NCI-H1417 (cell line): ENCODE measurements around the gene NCBP3.
A peak's percentile ranks its signal among the peaks of the same experiment; 100 is the strongest.
"Not testable (repeated sequence)": the region's sequence is repeated elsewhere in the genome, so short reads cannot be mapped to it uniquely, and the experiment has no call there.

Source experiments
- DNase-seq, 3 experiments: peaks; one replicate each; lab custom pipeline; 2025; lab: John Stamatoyannopoulos, UW

Gene NCBP3

DNA sequence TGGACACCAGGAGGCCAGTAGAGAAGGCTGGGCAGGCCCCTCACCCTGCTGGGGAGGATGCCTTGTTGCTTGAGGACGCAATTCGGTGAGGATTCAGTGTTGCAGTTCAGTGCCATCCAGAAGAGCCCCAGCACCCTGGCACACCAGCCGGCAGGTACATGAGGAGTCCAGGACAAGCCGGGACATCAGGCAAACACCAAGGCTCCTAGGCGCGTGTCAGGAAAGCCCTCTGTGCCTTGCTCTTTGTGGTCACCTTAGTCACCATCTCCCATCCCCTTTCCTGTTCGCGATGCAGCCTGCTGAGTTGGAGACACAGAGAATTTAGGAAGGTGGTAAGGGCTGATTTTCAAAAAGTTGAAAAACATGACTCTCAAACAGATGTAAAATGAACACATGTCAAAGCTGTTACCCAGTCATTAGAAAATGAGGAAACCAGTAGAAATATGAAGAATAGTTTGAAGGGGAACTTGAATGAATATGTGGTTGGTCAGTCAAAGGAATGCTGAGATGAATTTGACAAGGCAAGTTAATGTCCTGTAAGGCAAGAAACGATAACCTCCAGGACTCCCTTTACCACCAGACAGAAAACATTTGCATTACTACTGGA, 2.3 kb upstream of the NCBP3 start:
- no peak for DNase-seq

- DNase-seq = no peak
Observed at GRCh38 chr17:3847165-3847670, 1.2 kb upstream of the NCBP3 start.

DNA sequence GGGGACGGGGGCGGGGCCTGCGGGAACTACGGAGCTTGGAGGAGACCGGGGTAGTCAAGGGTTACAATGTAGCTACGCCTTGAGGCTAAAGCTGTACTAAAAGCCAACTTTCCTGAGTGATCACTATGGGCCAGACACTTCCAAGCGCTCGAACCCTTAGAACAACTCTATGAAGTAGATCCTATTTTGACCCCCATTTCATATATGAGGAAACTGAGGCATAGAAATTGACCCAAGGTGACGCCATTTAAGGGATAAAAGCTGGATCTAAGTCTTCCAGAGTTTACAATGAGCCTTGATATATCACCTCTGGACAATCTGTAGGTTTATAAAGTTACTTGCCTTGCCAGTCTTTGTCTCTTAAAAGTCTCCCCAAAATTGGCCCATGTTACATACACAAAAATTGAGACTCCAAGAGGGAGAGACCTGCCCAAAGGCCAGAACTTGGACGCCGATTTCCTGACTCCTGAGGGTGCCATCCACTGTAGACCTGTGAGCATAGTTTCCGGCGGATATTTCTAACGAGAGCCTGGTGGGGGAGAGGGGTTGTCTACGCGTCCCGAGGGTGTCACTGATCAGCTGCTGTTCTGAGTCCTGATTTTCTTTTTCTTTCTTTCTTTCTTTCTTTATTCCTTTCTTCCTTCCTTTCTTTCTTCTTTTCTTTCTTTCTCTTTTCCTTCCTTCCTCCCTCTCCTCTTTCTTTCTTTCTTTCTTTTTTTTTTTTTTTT, 555 bp upstream of the NCBP3 start:
- no peak for DNase-seq

- peak in 1 of 3 experiments; percentile 51 for DNase-seq
Observed at GRCh38 chr17:3845291-3845620, 790 bp downstream of the NCBP3 start.

DNA sequence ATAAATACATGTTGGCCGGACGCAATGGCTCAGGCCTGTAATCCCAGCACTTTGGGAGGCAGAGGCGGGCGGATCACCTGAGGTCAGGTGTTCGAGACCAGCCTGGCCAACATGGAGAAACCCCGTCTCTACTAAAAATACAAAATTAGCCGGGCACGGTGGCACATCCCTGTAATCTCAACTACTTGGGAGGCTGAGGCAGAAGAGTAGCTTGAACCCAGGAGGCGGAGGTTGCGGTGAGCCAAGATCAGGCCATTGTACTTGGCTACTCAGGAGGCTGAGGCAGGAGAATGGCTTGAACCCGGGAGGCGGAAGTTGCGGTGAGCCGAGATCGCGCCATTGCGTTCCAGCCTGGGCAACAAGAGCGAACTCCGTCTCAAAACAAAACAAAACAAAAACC, 1.5 kb downstream of the NCBP3 start:
- not testable (repeated sequence) for DNase-seq

DNA sequence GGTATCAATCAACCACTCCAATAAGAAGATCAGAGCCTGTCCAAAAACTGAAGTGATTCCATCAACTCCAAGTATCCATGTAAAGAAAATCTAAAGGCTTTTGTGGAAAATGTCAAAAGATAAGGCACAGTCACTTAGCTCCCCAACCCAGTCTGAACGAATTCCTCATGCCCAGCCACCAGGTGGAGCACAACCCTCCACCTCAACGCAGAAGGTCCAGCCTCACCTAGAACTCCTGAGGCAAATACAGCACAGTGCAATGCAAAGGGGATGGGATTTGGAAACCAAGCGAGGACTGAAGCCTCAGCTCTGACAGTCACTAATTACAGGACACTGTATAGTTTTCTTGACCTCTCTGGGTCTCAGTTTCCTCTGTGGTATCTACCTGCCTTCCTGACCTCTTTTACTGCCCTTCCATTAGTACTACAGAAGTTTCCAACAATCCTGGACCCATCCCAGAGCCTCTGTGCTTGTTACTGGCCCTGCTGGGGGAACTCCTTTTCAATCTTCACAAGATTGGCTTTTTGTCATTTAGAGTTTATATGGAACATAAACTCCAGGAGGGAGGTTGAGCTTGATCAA, 2.0 kb downstream of the NCBP3 start:
- peak in 1 of 3 experiments; percentile 11 for DNase-seq

GRCh38 chr17:3838206-3838605, 7.8 kb downstream of the NCBP3 start:
- DNase-seq = no peak

GRCh38 chr17:3836551-3836950, 9.5 kb downstream of the NCBP3 start:
- no peak for DNase-seq

DNA sequence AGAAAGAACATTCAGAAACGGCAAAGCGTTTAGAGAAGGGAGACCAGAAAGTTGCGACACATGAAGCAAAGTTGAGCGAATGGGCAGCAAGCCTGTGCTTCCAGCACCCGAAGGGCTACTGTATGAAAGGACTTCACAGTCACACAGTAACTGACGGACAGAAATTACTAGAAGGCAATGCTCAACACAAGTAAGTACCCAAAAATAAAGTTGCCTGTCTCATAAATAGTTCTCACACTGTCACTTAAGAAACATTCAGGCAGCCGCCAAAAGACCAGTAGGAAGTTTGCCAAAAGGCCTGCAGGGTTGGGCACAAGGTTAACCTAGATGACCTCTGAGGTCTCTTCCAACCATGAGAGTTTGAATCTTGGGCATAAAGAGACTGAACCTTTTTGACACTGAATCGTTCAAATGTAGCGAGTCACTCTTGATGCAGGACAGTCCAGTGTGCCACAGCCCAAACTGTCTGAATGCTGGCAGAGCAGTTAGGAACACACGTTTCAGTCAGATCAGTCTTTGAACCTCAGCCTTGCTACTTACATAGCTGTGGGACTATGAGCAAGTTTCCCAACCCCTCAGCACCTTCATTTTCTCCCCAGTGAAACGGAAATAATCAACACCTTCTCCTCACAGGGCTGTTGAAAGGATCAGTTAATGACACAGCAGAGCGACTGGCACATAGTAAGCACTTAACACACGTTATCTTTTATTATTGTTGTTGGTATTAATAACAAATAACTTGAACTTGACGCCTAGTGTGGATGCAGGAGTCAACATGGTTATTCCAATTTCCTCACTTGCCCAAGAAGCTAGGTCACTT, 10.4 kb downstream of the NCBP3 start:
- no peak for DNase-seq

DNA sequence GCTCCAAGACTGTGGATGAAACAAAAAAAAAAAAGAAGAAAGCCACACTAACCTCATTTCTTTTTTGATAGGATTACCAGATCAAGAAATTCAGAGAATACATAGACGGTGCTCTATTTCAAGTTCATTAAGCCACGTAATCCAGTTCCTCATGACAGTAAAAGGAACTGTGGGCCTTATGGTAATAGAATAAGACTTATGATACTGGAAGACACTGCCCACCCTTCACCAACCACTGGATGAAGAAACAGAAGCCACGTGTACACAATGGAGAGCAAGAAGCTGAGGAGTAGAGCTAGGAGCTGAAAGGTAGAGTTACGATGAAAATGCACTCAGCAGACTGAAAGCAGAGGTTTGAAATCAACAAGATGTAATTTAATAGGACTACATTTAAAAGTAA, 11.2 kb downstream of the NCBP3 start:
- no peak for DNase-seq

DNA sequence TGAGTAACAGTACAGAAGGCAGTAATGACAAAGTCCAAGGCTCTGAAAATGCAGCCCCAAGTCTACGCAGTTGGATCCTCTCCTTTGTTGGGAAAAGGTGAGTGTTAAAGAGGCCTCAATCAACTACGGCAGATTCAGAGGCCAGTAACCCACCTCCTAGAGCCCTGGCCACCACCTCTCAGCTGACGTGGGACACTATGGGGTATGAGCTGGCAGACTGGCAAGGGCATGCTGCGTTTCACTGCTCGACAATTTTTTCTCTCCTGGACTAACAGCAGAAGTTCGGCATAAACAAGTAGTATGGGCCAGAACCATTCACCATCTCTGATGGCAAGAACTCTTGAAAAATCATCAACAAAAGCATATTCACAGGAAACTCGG, 17.2 kb downstream of the NCBP3 start:
- no peak for DNase-seq

DNA sequence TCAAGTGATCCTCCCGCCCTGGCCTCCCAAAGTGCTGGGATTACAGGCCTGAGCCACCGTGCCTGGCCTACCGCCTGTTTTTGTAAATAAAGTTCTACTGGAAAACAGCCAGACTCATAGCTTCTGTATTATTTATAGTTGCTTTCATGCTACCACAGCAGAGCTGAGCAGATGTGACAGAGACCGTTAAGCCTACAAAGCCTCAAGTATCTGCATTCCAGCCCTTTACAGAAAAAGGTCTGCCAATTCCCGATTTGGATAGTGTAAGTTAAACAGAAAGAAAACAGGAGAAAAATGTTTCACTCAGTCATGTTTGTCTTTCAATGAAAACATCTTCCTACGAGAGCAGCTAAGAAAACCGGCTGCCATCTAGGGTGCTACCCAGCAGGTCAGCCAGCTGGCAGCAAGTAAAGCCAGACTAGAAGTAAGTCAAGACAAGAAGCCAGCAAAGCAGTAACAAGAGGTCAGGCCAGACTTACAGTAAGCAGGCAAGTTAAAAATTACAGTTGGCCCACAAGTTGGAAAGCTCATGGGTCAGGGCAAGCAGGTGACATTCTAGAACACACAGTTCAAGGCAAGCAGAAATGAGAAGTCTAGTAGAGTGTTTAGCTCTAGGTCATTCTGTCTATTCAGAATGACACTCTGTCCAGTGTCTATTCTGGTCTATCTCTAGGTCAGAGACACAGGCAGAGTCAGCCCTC, 17.7 kb downstream of the NCBP3 start:
- no peak for DNase-seq

- peak in 2 of 3 experiments; percentile 20 to 42 for DNase-seq
Observed at GRCh38 chr17:3827124-3827773, 18.8 kb downstream of the NCBP3 start.

DNA sequence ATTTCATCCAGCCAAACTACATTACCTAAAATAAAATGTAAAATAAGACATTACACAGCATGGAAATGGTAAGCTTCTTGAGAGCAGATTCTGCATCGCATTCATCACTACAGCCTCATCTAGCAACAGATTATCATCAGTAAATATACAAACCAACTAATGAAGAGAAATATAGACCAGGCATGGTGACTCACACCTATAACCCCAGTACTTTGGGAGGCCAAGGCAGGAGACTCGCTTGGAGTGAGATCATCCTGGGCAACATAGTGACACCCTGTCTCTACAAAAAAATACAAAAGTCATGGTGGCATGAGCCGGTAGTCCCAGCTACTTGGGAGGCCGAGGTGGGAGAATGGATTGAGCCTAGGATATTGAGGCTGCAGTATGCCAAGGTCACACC, 19.9 kb downstream of the NCBP3 start:
- no peak for DNase-seq

GRCh38 chr17:3821101-3821500, 24.9 kb downstream of the NCBP3 start:
- DNase-seq = no peak

- DNase-seq = no peak
Observed at GRCh38 chr17:3818786-3819185, 27.3 kb downstream of the NCBP3 start.

GRCh38 chr17:3817851-3818605, 28.0 kb downstream of the NCBP3 start:
- no peak for DNase-seq

GRCh38 chr17:3815925-3816324, 30.1 kb downstream of the NCBP3 start:
- DNase-seq = no peak

DNA sequence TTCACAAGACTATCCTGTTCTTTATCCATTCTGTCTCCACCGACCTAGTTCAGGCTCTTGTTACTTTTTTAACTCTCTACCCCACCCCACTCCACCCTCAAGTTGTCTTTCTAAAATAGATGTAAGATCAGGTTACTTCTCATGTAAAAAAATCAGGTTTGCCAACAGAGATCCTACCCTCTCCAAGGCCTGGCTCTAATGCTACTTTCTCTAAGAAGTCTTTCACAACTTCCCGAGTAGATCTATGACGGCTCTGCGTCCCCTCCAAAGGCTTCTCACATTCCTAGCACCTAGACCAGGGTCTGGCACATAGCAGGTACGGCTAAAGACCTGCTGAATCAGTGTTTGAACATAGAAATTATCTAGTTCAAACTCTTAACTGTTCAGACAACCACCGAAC, 30.9 kb downstream of the NCBP3 start:
- DNase-seq = no peak

GRCh38 chr17:3814361-3814760, 31.7 kb downstream of the NCBP3 start:
- no peak for DNase-seq

DNA sequence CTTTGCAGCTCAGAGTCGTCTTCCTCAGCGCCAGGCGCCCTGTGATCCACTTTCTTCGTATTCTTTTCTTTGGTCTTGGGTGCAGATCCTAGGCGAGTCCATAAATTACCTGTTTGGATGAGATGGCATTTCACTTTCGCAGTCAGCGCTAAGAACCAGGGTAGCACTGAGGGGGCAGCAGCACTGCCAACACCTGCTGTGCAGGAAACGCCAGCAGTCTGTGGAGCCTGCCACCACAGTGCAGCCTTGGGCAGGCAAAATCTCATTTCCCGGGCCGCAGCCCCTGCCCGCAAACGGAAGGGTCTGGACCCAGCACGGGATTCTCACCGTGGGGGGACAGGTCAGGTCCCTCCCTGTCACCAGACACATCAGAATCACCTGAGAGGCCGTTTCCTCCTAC, 32.9 kb downstream of the NCBP3 start:
- DNase-seq = no peak
